Right lobe of liver (tissue), 6 donors: Measurements from ENCODE around the gene SLC37A1. TPM values are rescaled to one million over a fixed set of nuclear protein-coding genes. Genes with fewer than 3 reads are reported as not detected.

Experiments used
- ATAC-seq, 4 donors: fragments of 200-7000 bp; cut with Tn5 transposase; one replicate each; pipeline ENCODE4 v1.9.1; 2020; ENCODE audit warnings: mild to moderate bottlenecking in 4 of 4, moderate library complexity in 4 of 4
- DNase-seq, 3 donors: peaks; one replicate each; pipeline ENCODE4 v3.0.0-alpha.2; 2020
- H3K27ac ChIP-seq, 3 donors: fragments of 200-600 bp; one replicate each; pipeline ENCODE4 v1.8.0; 2022
- H3K27me3 ChIP-seq, 2 donors: fragments of 200-600 bp; one replicate each; pipeline ENCODE4 v1.8.0; 2022
- H3K36me3 ChIP-seq, 4 donors: fragments of 200-600 bp; sonication (generic) in 1 of 4; one replicate each; pipeline versions ENCODE4 v1.5.1 to v1.8.0; 2017 to 2022; ENCODE audit warnings: control low read depth in 1 of 4
- H3K4me1 ChIP-seq, 4 donors: fragments of 200-600 bp; sonication (generic) in 1 of 4; one replicate each; pipeline versions ENCODE4 v1.5.1 to v1.8.0; 2017 to 2022; ENCODE audit warnings: control low read depth in 1 of 4
- H3K4me3 ChIP-seq, 3 donors: fragments of 200-600 bp; one replicate each; pipeline ENCODE4 v1.8.0; 2022
- H3K9me3 ChIP-seq, 4 donors: fragments of 200-600 bp; sonication (generic) in 1 of 4; one replicate each; pipeline versions ENCODE4 v1.5.1 to v1.8.0; 2017 to 2022; ENCODE audit warnings: control low read depth in 1 of 4
- CTCF ChIP-seq, 4 donors: fragments of 200-600 bp in 3 of 4; fragments of 450-650 bp in 1 of 4; IDR thresholded peaks; one replicate each; pipeline versions ENCODE4 v1.5.1 to v1.8.0; 2016 to 2022; ENCODE audit warnings: antibody characterized with exemption in 4 of 4, mild to moderate bottlenecking in 2 of 4
- POLR2A ChIP-seq: fragments of 450-650 bp; IDR thresholded peaks from one replicate; pipeline ENCODE4 v1.6.1; 2017; ENCODE audit warnings: antibody characterized with exemption, mild to moderate bottlenecking
- WGBS: methylation state at CpG from one replicate; pipeline ENCODE4 v1.1.6; 2018; ENCODE audit warnings: low coverage, low lambda C conversion rate; ENCODE audit not compliant: insufficient coverage; ENCODE audit errors: missing lambda C conversion rate; 5-methylcytosine and 5-hydroxymethylcytosine counted together
- intact Hi-C, 2 donors: fragments of 100-400 bp; cut with DNase I; formaldehyde crosslinking; loops; one replicate each; pipeline versions ENCODE4 v1.11.2 to v1.14.1; 2022
- total RNA-seq, 6 experiments: library from RNA; depleted of rRNA in 2 of 6; stranded (reverse); fragments of >200 nt in 2 of 6; fragmentation: NEBNext Ultra II Directional in 3 of 6; extraction: Animal tissue kit (Norgen Biotek cat#: 25700) in 3 of 6; gene quantifications; one replicate each; pipeline versions ENCODE4 v1.1.0 to v1.2.4, GENCODE V29; 2016 to 2023
- donor health status: DM: no; HTN: yes; CAD: no.
- donor health status: DM: no; HTN: no; CAD: no.
- donor health status: DM: no; HTN: no; CAD: no.
- donor health status: DM: no; HTN: yes; CAD: no.
- donor health status: DM: no; HTN: yes; CAD: no.

Gene SLC37A1
- total RNA-seq, 6 experiments from 2014 or later: 2.5 to 10.8 (median 6.2) TPM

GRCh38 chr21:42532466-42533181 is 19.0 kb downstream of the SLC37A1 start:
- Histone ChIP-seq H3K4me3 (no peak overlapping the region), H3K36me3 (no peaks in the 10 kb centered on the region), H3K27ac (peak overlapping the region in 1 of 3 donors; percentile 41), H3K27me3 (no peaks in the 10 kb centered on the region), H3K9me3 (no peaks in the 10 kb centered on the region), H3K4me1 (peaks cover 0 to 40% (median 14%) of the 10 kb centered on the region in 4 donors)
- peak; percentile 41 to 62 (median 52) for ATAC-seq
- no peak for TF ChIP-seq POLR2A
- no peak for TF ChIP-seq CTCF (IDR thresholded peaks at IDR 0.05)
- WGBS: 96% methylated on average over 4 of the region's 18 CpGs
- peak; percentile 51 to 85 (median 82) for DNase-seq
- intact Hi-C loops: no loop called here

- intact Hi-C loops: no loop called here
- H3K27me3 ChIP-seq: no peaks in the 10 kb centered on the region
- DNase-seq (peak in 1 of 3 donors; percentile 39), ATAC-seq (no peak)
- no peaks in the 10 kb centered on the region for H3K36me3 ChIP-seq
- TF ChIP-seq CTCF (IDR thresholded peaks at IDR 0.05) (no peak), POLR2A (no peak)
- no peak overlapping the region for H3K4me3 ChIP-seq
- H3K27ac ChIP-seq: peak overlapping the region in 1 of 3 donors; percentile 41
- WGBS: 80% methylated on average over 7 of the region's 13 CpGs
- peaks cover 0 to 37% (median 11%) of the 10 kb centered on the region in 4 donors for H3K4me1 ChIP-seq
- no peaks in the 10 kb centered on the region for H3K9me3 ChIP-seq
These were observed 19.8 kb downstream of the SLC37A1 start for GRCh38 chr21:42533306-42533962.

DNA sequence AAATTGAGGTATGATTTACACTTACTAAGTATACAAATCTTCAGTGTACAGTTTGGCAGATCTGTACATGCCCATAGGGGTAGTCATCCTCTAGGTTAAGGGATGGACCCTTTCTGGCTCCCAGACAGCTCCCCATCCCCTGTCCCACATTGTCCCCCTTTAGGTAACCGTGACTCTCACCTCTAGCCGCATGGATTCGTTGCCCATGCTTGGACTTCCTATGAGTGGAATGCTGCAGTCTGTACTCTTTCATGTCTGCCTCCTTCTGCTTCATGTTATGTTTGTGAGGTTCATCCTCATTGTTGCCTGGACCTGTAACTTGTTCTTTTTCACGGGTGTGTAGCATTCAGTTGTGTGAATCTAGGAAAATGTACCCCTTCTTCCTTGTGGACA is 20.3 kb downstream of the SLC37A1 start:
- Histone ChIP-seq H3K27me3 (no peaks in the 10 kb centered on the region), H3K4me1 (peaks cover 0 to 37% (median 10%) of the 10 kb centered on the region in 4 donors), H3K4me3 (no peak overlapping the region), H3K36me3 (no peaks in the 10 kb centered on the region), H3K9me3 (no peaks in the 10 kb centered on the region), H3K27ac (no peak overlapping the region)
- DNase-seq (peak in 1 of 3 donors; percentile 19), ATAC-seq (no peak)
- TF ChIP-seq POLR2A: no peak
- no peak for TF ChIP-seq CTCF (IDR thresholded peaks at IDR 0.05)
- intact Hi-C loops: no loop called here
- 77% methylated on average over 4 of the region's 4 CpGs for WGBS

DNA sequence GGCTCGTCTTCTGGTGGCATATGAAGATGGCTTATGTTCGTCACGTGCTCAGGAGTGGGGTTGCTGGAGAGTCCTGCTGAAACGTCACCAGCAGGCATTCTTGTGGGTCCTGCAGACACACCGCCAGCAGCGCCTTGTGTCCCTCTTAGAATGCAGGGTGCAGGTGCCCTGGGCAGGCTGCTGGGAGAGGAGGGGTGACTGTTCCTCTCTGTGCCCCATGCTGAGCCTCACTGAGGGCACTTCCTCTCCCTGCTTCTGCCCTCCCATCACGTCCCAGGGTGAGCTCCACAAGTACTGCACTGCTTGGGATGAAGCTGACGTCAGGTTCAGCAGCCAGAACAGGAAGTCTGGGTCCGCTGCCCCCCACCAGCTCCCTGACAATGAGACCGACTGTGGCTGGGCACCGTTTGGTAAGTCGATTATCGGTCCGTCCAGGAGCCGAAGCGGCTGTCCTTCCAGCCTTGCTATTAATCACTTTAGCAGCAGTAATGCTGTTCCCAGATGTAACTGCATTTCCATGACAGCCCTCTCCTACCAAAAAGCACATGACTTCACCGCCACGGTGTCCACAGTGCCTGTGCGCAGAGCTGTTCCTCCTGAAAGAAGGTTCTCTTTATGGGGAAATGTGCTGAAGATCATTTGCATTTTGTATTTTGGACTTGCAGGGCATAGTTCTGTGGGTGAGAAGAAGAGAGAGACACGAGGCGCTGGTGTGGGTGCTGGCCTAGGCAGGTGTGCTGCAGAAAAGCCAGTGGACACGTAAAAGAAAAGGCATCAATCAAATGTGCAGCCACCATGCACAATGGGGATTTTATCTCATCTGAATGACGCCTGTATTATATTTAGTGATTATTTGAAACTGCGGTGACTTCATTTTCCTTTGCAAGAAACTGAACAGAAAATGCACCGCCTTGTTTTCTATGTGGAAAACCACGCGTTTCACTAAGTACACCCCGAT is 21.0 kb downstream of the SLC37A1 start:
- no peak for TF ChIP-seq CTCF (IDR thresholded peaks at IDR 0.05)
- peak; percentile 26 for TF ChIP-seq POLR2A
- DNase-seq (peak in 1 of 3 donors; percentile 49), ATAC-seq (peak in 2 of 4 donors; percentile 7 to 15)
- H3K27me3 ChIP-seq: no peaks in the 10 kb centered on the region
- H3K9me3 ChIP-seq: no peaks in the 10 kb centered on the region
- 62% methylated on average over 11 of the region's 28 CpGs for WGBS
- H3K27ac ChIP-seq: peak overlapping the region in 1 of 3 donors; percentile 69
- peaks cover 0 to 40% (median 11%) of the 10 kb centered on the region in 4 donors for H3K4me1 ChIP-seq
- H3K36me3 ChIP-seq: no peaks in the 10 kb centered on the region
- H3K4me3 ChIP-seq: no peak overlapping the region
- intact Hi-C loops: no loop called here
